Body of pancreas (tissue), 4 donors: ENCODE data around the gene C11orf58.

Experiments used
- POLR2A ChIP-seq, 3 donors: fragments of 450-650 bp; IDR thresholded peaks; one replicate each; pipeline ENCODE4 v1.6.1; 2016; ENCODE audit warnings: antibody characterized with exemption in 3 of 3, mild to moderate bottlenecking in 2 of 3
- TF ChIP-seq, protein P1 (sequence below), 7 experiments: fragments of 450-650 bp in 4 of 7; fragments of 200-600 bp in 3 of 7; sonication (generic) in 3 of 7; IDR thresholded peaks; one replicate each; pipeline ENCODE4 v1.5.1; 2016 to 2019; ENCODE audit warnings: antibody characterized with exemption in 7 of 7

DNA sequence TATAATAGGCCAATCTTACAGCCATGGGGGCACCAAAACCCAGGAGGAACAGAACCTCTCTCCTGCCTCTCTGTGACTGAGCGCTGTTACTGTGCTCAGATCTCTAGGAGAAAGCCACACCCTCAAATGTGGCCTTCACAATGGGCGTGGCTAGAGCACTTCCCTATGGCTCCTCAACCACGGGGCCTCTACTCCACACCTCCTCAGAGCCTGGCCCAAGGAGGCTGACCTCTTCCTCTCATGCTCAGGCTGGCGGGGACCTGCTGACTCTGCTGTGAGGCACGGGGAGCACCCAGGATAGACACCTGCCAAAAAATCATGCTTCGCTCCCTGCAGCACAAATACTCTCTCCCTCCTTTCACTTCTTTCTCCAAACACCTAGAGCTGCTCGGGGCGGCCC, 41.0 kb downstream of the C11orf58 start:
- TF ChIP-seq, protein P1, sequence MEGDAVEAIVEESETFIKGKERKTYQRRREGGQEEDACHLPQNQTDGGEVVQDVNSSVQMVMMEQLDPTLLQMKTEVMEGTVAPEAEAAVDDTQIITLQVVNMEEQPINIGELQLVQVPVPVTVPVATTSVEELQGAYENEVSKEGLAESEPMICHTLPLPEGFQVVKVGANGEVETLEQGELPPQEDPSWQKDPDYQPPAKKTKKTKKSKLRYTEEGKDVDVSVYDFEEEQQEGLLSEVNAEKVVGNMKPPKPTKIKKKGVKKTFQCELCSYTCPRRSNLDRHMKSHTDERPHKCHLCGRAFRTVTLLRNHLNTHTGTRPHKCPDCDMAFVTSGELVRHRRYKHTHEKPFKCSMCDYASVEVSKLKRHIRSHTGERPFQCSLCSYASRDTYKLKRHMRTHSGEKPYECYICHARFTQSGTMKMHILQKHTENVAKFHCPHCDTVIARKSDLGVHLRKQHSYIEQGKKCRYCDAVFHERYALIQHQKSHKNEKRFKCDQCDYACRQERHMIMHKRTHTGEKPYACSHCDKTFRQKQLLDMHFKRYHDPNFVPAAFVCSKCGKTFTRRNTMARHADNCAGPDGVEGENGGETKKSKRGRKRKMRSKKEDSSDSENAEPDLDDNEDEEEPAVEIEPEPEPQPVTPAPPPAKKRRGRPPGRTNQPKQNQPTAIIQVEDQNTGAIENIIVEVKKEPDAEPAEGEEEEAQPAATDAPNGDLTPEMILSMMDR (IDR thresholded peaks at IDR 0.05) = no peak
- no peak for TF ChIP-seq POLR2A (IDR thresholded peaks at IDR 0.05)
